ENCODE measurements around the gene GRHL3.

GRCh38 chr1:24343412-24344089, 24.4 kb downstream of the GRHL3 start:
- TF ChIP-seq ZNF274 (IDR thresholded peaks at IDR 0.05; ENCODE audit: insufficient read depth, insufficient read length) (no peak), POLR2A (IDR thresholded peaks at IDR 0.05; ENCODE audit: low read depth, low read length) (no peak), ZNF384 (IDR thresholded peaks at IDR 0.05; ENCODE audit: borderline replicate concordance, low read depth, low read length) (no peak), CTCF (IDR thresholded peaks at IDR 0.05 in 2 of 3, conservative IDR thresholded peaks at IDR 0.05 in 1 of 3; ENCODE audit: control insufficient read depth in 2 of 3, extremely low read depth in 1 of 3, insufficient read depth in 1 of 3, low read depth in 3 of 3, low read length in 3 of 3) (no peak), BHLHE40 (IDR thresholded peaks at IDR 0.05; ENCODE audit: borderline replicate concordance in 1 of 2, low read depth in 2 of 2, low read length in 1 of 2) (no peak), CREB1 (IDR thresholded peaks at IDR 0.05; ENCODE audit: low read depth) (no peak), GABPA (IDR thresholded peaks at IDR 0.05; ENCODE audit: low read depth) (no peak), EZH2 (IDR thresholded peaks at IDR 0.05; ENCODE audit: borderline replicate concordance, control insufficient read depth, low read depth, low read length) (no peak), SMC3 (IDR thresholded peaks at IDR 0.05; ENCODE audit: borderline replicate concordance, low read length) (no peak), NR2C1 (IDR thresholded peaks at IDR 0.05) (no peak)
